HepG2 (cell line): ENCODE results near the gene MST1R. TPM values are rescaled to one million over a fixed set of nuclear protein-coding genes. Genes with fewer than 3 reads are reported as not detected.

Experiments
- ELF1 ChIP-seq: sonication (generic); formaldehyde crosslinking; IDR thresholded peaks from 2 replicates; pipeline ENCODE4 v1.4.0; 2020; ENCODE audit warnings: missing genetic modification reagents
- FOXC1 ChIP-seq: sonication (generic); formaldehyde crosslinking; IDR thresholded peaks from 2 replicates; pipeline ENCODE4 v1.8.0; 2022; ENCODE audit warnings: mild to moderate bottlenecking, missing genetic modification reagents, borderline replicate concordance
- HMGA1 ChIP-seq: sonication (generic); formaldehyde crosslinking; conservative IDR thresholded peaks from 2 replicates; pipeline ENCODE4 v1.4.0; 2020; ENCODE audit warnings: missing genetic modification reagents
- NFRKB ChIP-seq: fragments of 450-650 bp; IDR thresholded peaks from 2 replicates; pipeline ENCODE4 v1.6.1; 2017
- PCBP2 ChIP-seq: fragments of 200-400 bp; formaldehyde crosslinking; optimal IDR thresholded peaks from 2 replicates; pipeline ENCODE3; 2018; ENCODE audit warnings: low read length, low read depth; ENCODE audit not compliant: poor library complexity, severe bottlenecking
- PHF8 ChIP-seq: sonication (generic); formaldehyde crosslinking; IDR thresholded peaks from 2 replicates; pipeline ENCODE4 v1.5.0; 2020; ENCODE audit warnings: missing genetic modification reagents
- PITX1 ChIP-seq: sonication (generic); formaldehyde crosslinking; IDR thresholded peaks from 2 replicates; pipeline ENCODE4 v1.5.1; 2020; ENCODE audit warnings: mild to moderate bottlenecking, missing genetic modification reagents
- RARG ChIP-seq: sonication (generic); formaldehyde crosslinking; IDR thresholded peaks from 2 replicates; pipeline ENCODE4 v1.4.0; 2020; ENCODE audit warnings: low read depth, mild to moderate bottlenecking, missing genetic modification reagents
- SRSF1 ChIP-seq: fragments of 200-400 bp; formaldehyde crosslinking; optimal IDR thresholded peaks from 2 replicates; pipeline ENCODE3; 2017; ENCODE audit warnings: mild to moderate bottlenecking, low read depth, low read length, moderate library complexity
- TCF12 ChIP-seq, 2 experiments: fragments of 450-650 bp in 1 of 2; sonication (generic) in 1 of 2; formaldehyde crosslinking in 1 of 2; IDR thresholded peaks; 2 replicates each; pipeline versions ENCODE4 v1.6.1 to v1.8.0; 2017 to 2022; ENCODE audit warnings: antibody characterized with exemption in 1 of 2, mild to moderate bottlenecking in 1 of 2, missing genetic modification reagents in 1 of 2, moderate library complexity in 1 of 2
- ZC3H13 ChIP-seq: sonication (generic); formaldehyde crosslinking; IDR thresholded peaks from 2 replicates; pipeline ENCODE4 v1.8.1; 2023; ENCODE audit warnings: mild to moderate bottlenecking, missing genetic modification reagents, moderate library complexity
- ZFX ChIP-seq: sonication (generic); formaldehyde crosslinking; IDR thresholded peaks from 2 replicates; pipeline ENCODE4 v1.4.0; 2020; ENCODE audit warnings: mild to moderate bottlenecking, low read depth, missing genetic modification reagents, moderate library complexity
- ZNF264 ChIP-seq: sonication (generic); formaldehyde crosslinking; IDR thresholded peaks from 2 replicates; pipeline ENCODE4 v1.4.0; 2020; ENCODE audit warnings: missing genetic modification reagents
- ZNF546 ChIP-seq: sonication (generic); formaldehyde crosslinking; conservative IDR thresholded peaks from 2 replicates; pipeline ENCODE4 v1.8.1; 2023; ENCODE audit warnings: mild to moderate bottlenecking, missing genetic modification reagents
- ZNF678 ChIP-seq: sonication (generic); formaldehyde crosslinking; IDR thresholded peaks from 2 replicates; pipeline ENCODE4 v1.4.0; 2020; ENCODE audit warnings: mild to moderate bottlenecking, missing genetic modification reagents
- ZSCAN31 ChIP-seq: sonication (generic); formaldehyde crosslinking; IDR thresholded peaks from 2 replicates; pipeline ENCODE4 v1.5.0; 2020; ENCODE audit warnings: low read depth, mild to moderate bottlenecking, missing genetic modification reagents
- polyA plus RNA-seq, 8 experiments: library from polyadenylated mRNA; depleted of rRNA in 3 of 8; stranded (reverse) in 7 of 8; unstranded in 1 of 8; fragments of >200 nt; fragmentation: Illumina TruSeq in 4 of 8; extraction: Trizol in 4 of 8; gene quantifications; 2 replicates each; pipeline versions ENCODE4 v1.2.1 to v1.2.3, GENCODE V29; 2011 to 2016; ENCODE audit warnings: low read depth in 4 of 8, missing spikeins in 1 of 8, mixed read lengths in 1 of 8; ENCODE audit not compliant: insufficient read depth in 1 of 8
- total RNA-seq, 5 experiments: library from RNA; depleted of rRNA; stranded (reverse); fragments of >200 nt; fragmentation: Illumina TruSeq; extraction: Trizol; gene quantifications; 2 replicates each; pipeline ENCODE4 v1.2.3, GENCODE V29; 2016; ENCODE audit warnings: low read depth in 1 of 5
- TF ChIP-seq, protein P1 (sequence below): sonication (generic); formaldehyde crosslinking; IDR thresholded peaks from 2 replicates; pipeline ENCODE4 v1.5.0; 2020; ENCODE audit warnings: mild to moderate bottlenecking, low read depth, missing genetic modification reagents, borderline replicate concordance
- TF ChIP-seq, protein P2 (sequence below): sonication (generic); formaldehyde crosslinking; IDR thresholded peaks from 2 replicates; pipeline ENCODE4 v1.4.0; 2020; ENCODE audit warnings: missing genetic modification reagents
- TF ChIP-seq, protein P3 (sequence below): sonication (generic); formaldehyde crosslinking; IDR thresholded peaks from 2 replicates; pipeline ENCODE4 v1.4.0; 2020; ENCODE audit warnings: missing genetic modification reagents
- TF ChIP-seq, protein P4 (sequence below): IDR thresholded peaks from 2 replicates; pipeline ENCODE4 v1.6.1; 2016; ENCODE audit warnings: mild to moderate bottlenecking, missing biosample characterization, missing genetic modification reagents
- TF ChIP-seq, protein P5 (sequence below): IDR thresholded peaks from 2 replicates; pipeline ENCODE4 v1.6.1; 2016; ENCODE audit warnings: low read depth, missing genetic modification reagents, missing compliant biosample characterization

Gene MST1R
- total and polyA plus RNA-seq, 2 of the 13 experiments (the other 11 are each of a cell fraction or from before 2014, with no cell fraction given), result 0.11 to 0.77 TPM

DNA sequence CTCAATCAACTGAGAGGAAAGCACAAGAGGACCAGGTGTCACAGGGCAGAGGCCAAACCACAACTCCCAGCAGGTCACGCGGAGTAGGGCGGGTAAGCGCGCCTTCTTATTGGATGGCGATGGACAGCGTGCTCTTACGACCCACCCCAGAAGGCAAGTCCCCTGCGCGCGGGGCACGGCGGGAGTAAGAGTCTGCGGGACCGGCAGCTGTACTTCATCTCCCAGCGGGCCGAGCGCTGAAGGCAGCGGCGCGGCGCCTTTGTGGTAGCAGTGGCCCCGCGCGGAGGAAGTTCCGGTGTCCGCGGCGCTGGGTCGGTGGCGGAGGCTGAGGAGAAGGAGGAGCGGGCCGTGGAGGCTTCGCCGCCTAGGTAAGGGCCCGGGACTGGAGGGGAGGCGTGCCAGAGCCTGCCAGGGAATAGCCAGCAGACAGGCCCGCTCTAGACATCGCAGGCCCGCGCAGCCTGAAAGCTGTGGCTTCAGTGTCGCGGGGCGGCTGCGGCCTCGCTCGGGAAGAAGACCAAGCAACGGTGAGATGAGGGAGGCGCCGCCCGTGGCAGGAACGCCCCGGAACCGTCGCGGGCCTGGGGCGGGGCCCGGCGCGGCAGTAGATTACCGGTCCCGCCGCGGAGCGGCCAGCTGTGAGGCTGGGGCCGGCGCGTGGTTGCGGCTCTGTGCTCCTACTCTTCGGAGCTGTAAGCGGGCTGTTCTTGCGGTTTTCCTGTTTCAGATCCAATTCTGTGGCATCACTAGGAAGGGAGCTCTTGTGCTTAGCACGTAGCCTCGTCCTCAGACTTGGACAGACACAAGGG, 36.4 kb upstream of the MST1R start, which contains the start of gene RBM6 (continued):
- TF ChIP-seq ZNF678 (CRISPR knock-in tag) (no peak), SRSF1 (peak; percentile 79), HMGA1 (CRISPR knock-in tag) (no peak), NFRKB (no peak), PITX1 (0 out of 2 replicates have a peak, but pooled peaks have one; percentile 33), ELF1 (peak; percentile 92), RARG (CRISPR knock-in tag) (no peak), FOXC1 (CRISPR knock-in tag) (peak; percentile 79), TCF12 (IDR thresholded peaks at IDR 0.05) (no peak), TCF12 (CRISPR knock-in tag; IDR thresholded peaks at IDR 0.05) (peak; percentile 92), ZNF546 (CRISPR knock-in tag) (no peak), ZFX (CRISPR knock-in tag) (peak; percentile 99), PHF8 (peak; percentile 100), ZNF264 (peak; percentile 80), PCBP2 (no peak), ZSCAN31 (CRISPR knock-in tag) (peak; percentile 62), ZC3H13 (CRISPR knock-in tag) (peak; percentile 80)
- TF ChIP-seq, protein P1, sequence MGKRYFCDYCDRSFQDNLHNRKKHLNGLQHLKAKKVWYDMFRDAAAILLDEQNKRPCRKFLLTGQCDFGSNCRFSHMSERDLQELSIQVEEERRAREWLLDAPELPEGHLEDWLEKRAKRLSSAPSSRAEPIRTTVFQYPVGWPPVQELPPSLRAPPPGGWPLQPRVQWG (CRISPR knock-in tag), result no peak
- TF ChIP-seq, protein P2, sequence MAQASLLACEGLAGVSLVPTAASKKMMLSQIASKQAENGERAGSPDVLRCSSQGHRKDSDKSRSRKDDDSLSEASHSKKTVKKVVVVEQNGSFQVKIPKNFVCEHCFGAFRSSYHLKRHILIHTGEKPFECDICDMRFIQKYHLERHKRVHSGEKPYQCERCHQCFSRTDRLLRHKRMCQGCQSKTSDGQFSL (CRISPR knock-in tag), result peak; percentile 66; the same call in 1 of the 2 replicates
- TF ChIP-seq, protein P3, sequence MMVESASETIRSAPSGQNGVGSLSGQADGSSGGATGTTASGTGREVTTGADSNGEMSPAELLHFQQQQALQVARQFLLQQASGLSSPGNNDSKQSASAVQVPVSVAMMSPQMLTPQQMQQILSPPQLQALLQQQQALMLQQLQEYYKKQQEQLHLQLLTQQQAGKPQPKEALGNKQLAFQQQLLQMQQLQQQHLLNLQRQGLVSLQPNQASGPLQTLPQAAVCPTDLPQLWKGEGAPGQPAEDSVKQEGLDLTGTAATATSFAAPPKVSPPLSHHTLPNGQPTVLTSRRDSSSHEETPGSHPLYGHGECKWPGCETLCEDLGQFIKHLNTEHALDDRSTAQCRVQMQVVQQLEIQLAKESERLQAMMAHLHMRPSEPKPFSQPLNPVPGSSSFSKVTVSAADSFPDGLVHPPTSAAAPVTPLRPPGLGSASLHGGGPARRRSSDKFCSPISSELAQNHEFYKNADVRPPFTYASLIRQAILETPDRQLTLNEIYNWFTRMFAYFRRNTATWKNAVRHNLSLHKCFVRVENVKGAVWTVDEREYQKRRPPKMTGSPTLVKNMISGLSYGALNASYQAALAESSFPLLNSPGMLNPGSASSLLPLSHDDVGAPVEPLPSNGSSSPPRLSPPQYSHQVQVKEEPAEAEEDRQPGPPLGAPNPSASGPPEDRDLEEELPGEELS (CRISPR knock-in tag), result no peak
- TF ChIP-seq, protein P4, sequence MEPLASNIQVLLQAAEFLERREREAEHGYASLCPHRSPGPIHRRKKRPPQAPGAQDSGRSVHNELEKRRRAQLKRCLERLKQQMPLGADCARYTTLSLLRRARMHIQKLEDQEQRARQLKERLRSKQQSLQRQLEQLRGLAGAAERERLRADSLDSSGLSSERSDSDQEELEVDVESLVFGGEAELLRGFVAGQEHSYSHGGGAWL (CRISPR knock-in tag), result peak; percentile 74
- TF ChIP-seq, protein P5, sequence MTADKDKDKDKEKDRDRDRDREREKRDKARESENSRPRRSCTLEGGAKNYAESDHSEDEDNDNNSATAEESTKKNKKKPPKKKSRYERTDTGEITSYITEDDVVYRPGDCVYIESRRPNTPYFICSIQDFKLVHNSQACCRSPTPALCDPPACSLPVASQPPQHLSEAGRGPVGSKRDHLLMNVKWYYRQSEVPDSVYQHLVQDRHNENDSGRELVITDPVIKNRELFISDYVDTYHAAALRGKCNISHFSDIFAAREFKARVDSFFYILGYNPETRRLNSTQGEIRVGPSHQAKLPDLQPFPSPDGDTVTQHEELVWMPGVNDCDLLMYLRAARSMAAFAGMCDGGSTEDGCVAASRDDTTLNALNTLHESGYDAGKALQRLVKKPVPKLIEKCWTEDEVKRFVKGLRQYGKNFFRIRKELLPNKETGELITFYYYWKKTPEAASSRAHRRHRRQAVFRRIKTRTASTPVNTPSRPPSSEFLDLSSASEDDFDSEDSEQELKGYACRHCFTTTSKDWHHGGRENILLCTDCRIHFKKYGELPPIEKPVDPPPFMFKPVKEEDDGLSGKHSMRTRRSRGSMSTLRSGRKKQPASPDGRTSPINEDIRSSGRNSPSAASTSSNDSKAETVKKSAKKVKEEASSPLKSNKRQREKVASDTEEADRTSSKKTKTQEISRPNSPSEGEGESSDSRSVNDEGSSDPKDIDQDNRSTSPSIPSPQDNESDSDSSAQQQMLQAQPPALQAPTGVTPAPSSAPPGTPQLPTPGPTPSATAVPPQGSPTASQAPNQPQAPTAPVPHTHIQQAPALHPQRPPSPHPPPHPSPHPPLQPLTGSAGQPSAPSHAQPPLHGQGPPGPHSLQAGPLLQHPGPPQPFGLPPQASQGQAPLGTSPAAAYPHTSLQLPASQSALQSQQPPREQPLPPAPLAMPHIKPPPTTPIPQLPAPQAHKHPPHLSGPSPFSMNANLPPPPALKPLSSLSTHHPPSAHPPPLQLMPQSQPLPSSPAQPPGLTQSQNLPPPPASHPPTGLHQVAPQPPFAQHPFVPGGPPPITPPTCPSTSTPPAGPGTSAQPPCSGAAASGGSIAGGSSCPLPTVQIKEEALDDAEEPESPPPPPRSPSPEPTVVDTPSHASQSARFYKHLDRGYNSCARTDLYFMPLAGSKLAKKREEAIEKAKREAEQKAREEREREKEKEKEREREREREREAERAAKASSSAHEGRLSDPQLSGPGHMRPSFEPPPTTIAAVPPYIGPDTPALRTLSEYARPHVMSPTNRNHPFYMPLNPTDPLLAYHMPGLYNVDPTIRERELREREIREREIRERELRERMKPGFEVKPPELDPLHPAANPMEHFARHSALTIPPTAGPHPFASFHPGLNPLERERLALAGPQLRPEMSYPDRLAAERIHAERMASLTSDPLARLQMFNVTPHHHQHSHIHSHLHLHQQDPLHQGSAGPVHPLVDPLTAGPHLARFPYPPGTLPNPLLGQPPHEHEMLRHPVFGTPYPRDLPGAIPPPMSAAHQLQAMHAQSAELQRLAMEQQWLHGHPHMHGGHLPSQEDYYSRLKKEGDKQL, result peak; percentile 25; the same call in 1 of the 2 replicates
